ENCODE results near the gene COL7A1. TPM values are rescaled to one million over a fixed set of nuclear protein-coding genes. Genes with fewer than 3 reads are reported as not detected.
A peak's percentile ranks its signal among the peaks of the same experiment; 100 is the strongest.

COL7A1 gene
- total and polyA plus RNA-seq, 7 donors = 1.4 to 15.4 (median 3.0) TPM

DNA sequence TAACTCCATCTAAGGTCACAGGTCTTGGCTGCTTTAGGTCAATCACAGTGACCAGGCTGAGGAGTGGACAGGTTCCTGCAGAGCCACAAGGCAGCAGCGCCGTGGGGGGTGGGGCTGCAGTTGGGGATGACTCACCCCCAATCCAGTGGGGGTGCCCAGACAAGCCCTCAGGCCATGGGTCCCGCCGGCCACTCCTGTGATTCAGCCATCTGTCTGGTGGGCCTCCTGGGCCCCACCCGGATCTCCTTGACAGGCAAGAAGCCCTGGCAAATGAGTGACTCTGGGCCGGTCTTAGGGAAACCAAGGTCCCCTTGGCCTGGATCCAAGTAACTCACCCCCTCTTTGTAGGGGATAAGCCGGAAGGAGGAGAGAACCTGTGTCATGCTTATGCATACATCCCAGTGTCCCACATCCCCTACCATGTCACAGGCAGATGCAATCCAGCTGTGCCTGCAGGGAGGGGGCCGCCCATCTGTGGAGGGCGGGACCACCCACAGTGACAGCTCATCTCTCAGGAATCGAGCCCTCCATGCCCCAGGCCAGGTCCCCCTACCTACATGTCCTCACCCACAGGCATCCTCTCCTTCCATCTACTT, 495 bp upstream of the COL7A1 start:
- no peak for DNase-seq
- Histone ChIP-seq H3K4me1 (peaks cover 0 to 49% (median 39%) of the 10 kb centered on the region in 4 donors), H3K27me3 (peaks cover 0 to 15% (median 5%) of the 10 kb centered on the region in 3 donors), H3K36me3 (peaks cover 13 to 22% (median 17%) of the 10 kb centered on the region in 4 donors), H3K4me3 (peak overlapping the region in 2 of 4 donors; percentile 42 to 50), H3K27ac (peak overlapping the region; percentile 20 to 89 (median 26)), H3K9me3 (no peaks in the 10 kb centered on the region)
- WGBS, 2 donors = 16 to 40% methylated on average over 10 of the region's 10 CpGs
- peak in 1 of 4 donors; percentile 17 for TF ChIP-seq POLR2AphosphoS5 (IDR thresholded peaks at IDR 0.05)
- no peak for TF ChIP-seq POLR2A (IDR thresholded peaks at IDR 0.05)
- TF ChIP-seq, protein P1, sequence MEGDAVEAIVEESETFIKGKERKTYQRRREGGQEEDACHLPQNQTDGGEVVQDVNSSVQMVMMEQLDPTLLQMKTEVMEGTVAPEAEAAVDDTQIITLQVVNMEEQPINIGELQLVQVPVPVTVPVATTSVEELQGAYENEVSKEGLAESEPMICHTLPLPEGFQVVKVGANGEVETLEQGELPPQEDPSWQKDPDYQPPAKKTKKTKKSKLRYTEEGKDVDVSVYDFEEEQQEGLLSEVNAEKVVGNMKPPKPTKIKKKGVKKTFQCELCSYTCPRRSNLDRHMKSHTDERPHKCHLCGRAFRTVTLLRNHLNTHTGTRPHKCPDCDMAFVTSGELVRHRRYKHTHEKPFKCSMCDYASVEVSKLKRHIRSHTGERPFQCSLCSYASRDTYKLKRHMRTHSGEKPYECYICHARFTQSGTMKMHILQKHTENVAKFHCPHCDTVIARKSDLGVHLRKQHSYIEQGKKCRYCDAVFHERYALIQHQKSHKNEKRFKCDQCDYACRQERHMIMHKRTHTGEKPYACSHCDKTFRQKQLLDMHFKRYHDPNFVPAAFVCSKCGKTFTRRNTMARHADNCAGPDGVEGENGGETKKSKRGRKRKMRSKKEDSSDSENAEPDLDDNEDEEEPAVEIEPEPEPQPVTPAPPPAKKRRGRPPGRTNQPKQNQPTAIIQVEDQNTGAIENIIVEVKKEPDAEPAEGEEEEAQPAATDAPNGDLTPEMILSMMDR (IDR thresholded peaks at IDR 0.05) = no peak
- no peak for TF ChIP-seq EP300 (IDR thresholded peaks at IDR 0.05)
- intact Hi-C loops (cut with DNase I) = no loop called here

GRCh38 chr3:48594417-48595049, 596 bp downstream of the COL7A1 start:
- intact Hi-C loops (cut with DNase I) = no loop called here
- no peak for DNase-seq
- Histone ChIP-seq H3K27me3 (peaks cover 0 to 15% (median 5%) of the 10 kb centered on the region in 3 donors), H3K4me1 (peaks cover 0 to 40% (median 37%) of the 10 kb centered on the region in 4 donors), H3K27ac (peak overlapping the region in 1 of 4 donors; percentile 89), H3K9me3 (no peaks in the 10 kb centered on the region), H3K36me3 (peaks cover 4 to 11% (median 6%) of the 10 kb centered on the region in 4 donors), H3K4me3 (peak overlapping the region; percentile 16 to 50 (median 40))
- TF ChIP-seq, protein P1 (IDR thresholded peaks at IDR 0.05) = no peak
- TF ChIP-seq POLR2AphosphoS5 (IDR thresholded peaks at IDR 0.05) (no peak), POLR2A (IDR thresholded peaks at IDR 0.05) (no peak)
- 27 to 40% methylated on average over 39 of the region's 39 CpGs for WGBS, 2 donors

GRCh38 chr3:48593337-48593736, 1.8 kb downstream of the COL7A1 start:
- no peak for DNase-seq
- TF ChIP-seq POLR2AphosphoS5 (IDR thresholded peaks at IDR 0.05) (no peak), POLR2A (IDR thresholded peaks at IDR 0.05) (no peak), EP300 (IDR thresholded peaks at IDR 0.05) (no peak)
- TF ChIP-seq, protein P1 (IDR thresholded peaks at IDR 0.05) = no peak
- intact Hi-C loops (cut with DNase I) = no loop called here
- WGBS, 2 donors = 91 to 93% methylated on average over 9 of the region's 9 CpGs
- Histone ChIP-seq H3K27ac (no peak overlapping the region), H3K27me3 (peaks cover 0 to 15% (median 5%) of the 10 kb centered on the region in 3 donors), H3K9me3 (no peaks in the 10 kb centered on the region), H3K4me1 (peaks cover 0 to 28% (median 25%) of the 10 kb centered on the region in 4 donors), H3K4me3 (no peak overlapping the region), H3K36me3 (no peaks in the 10 kb centered on the region)

GRCh38 chr3:48592519-48593087, 2.5 kb downstream of the COL7A1 start:
- WGBS, 2 donors = 89 to 91% methylated on average over 21 of the region's 21 CpGs

More at GRCh38 chr3:48592519-48593087, 2.5 kb downstream of the COL7A1 start:
- TF ChIP-seq EP300 (IDR thresholded peaks at IDR 0.05) (no peak), POLR2AphosphoS5 (IDR thresholded peaks at IDR 0.05) (no peak), POLR2A (IDR thresholded peaks at IDR 0.05) (no peak)
- TF ChIP-seq, protein P1 (IDR thresholded peaks at IDR 0.05) = no peak
- Histone ChIP-seq H3K4me3 (no peak overlapping the region), H3K27ac (no peak overlapping the region), H3K27me3 (peaks cover 0 to 15% (median 5%) of the 10 kb centered on the region in 3 donors), H3K4me1 (peaks cover 0 to 21% (median 19%) of the 10 kb centered on the region in 4 donors), H3K36me3 (no peaks in the 10 kb centered on the region), H3K9me3 (no peaks in the 10 kb centered on the region)
- intact Hi-C loops (cut with DNase I) = no loop called here
- DNase-seq = no peak
